SU-DHL-6 (cell line): ENCODE results near the gene MRPS10.

Experiments used
- CTCF ChIP-seq: fragments of 200-600 bp; sonication (generic); IDR thresholded peaks from one replicate; pipeline ENCODE4 v1.5.1; 2017; ENCODE audit warnings: antibody characterized with exemption, mild to moderate bottlenecking, low read length, moderate library complexity; ENCODE audit not compliant: insufficient read depth, poor library complexity, severe bottlenecking
- EZH2phosphoT487 ChIP-seq: fragments of 200-600 bp; sonication (generic), shearing (Covaris generic); conservative IDR thresholded peaks from 2 replicates; pipeline ENCODE4 v1.6.1; 2018; ENCODE audit warnings: mild to moderate bottlenecking, antibody characterized with exemption, low read length, moderate library complexity, mixed read lengths

- TF ChIP-seq CTCF (no peak), EZH2phosphoT487 (no peak)
Measured at GRCh38 chr6:42158631-42159030, 59.0 kb downstream of the MRPS10 start.
